Kidney capillary endothelial cell (primary cell): ENCODE data around the gene BTBD17.
A peak's percentile ranks its signal among the peaks of the same experiment; 100 is the strongest.

ENCODE experiments used
- DNase-seq: peaks from one replicate; pipeline ENCODE4 v3.0.0-alpha.2; 2018; ENCODE audit warnings: low spot score

Gene BTBD17

DNA sequence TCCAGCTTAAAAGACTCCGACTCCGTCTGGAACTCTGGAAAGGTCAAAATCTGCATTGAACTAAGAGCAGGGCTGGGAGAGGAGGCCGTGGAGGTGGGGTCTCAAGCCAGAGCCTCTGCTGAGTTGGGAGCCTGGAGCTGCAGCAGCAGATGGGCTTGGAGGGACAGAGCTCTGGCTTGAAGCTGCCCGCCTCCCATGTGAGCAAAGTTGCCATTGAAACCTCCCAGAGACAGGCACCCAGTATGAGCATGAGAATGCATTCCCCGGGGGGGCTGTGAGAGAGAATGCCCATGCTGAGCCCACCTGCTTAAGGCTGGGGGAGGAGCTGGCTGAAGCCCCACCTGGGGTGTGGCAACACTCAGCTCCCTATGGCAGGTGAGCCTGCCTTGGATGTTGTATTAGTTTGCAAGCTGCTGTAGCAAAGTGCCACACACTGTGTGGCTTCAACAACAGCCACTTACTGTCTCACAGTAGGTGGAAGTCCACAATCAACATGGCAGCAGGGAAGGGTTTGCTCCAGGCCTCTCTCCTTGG is 26.1 kb downstream of the BTBD17 start:
- no peak for DNase-seq

DNA sequence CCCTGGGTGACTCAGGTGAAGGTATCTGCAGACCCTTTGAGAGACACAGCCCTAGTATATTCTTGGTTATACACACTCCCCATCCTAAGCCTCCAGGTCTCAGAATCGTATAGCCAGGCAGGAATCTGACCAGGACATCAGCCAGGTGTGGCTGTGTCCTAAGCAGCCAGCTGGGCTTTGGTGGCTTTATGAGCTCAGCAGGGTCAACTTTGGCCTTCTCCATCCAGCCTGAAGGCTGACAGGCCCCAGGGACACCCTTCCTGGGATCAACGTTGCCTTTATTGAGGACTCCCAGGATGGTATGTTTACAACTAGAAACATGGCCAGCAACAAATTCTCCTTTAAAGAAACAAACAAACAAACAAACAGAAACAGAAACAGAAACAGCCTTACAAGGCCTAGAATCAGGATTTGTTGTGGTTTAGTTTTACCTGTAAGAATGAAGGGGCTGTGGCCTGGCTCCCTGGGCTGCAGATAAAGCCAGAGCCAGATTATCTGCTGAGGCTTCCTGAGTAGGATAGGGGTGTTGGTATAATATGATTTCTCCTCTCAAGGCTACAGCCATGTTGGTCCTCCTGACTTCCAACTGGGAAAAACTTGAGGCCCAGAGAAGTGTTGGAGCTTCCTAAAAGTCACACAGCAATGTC is 27.2 kb downstream of the BTBD17 start:
- no peak for DNase-seq

DNA sequence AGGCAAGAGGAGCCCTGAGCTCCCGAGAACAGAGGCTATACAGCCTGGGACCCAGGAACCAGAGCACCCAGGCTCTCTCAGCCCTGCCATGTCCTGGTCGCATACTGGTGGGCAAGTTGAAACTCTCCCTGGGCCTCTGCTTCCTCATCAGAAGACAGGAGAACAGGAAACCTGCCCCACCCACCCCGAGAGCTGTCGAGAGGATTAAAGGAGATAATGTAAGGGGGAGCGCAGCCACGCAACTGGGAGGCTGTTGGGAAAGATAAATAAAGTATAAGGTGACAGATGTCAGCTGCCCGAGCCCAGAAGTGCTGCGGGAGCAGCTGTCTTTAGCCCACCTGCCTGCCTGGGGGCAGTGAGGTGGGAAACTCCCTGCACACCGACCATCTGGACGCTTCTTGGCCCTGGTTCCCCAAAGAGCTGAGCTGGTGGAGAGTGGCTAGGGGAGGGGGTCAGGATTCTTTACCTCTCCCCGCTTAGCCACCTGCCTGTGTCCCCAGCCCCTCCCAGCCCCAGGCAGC is 28.8 kb downstream of the BTBD17 start:
- DNase-seq: no peak

DNA sequence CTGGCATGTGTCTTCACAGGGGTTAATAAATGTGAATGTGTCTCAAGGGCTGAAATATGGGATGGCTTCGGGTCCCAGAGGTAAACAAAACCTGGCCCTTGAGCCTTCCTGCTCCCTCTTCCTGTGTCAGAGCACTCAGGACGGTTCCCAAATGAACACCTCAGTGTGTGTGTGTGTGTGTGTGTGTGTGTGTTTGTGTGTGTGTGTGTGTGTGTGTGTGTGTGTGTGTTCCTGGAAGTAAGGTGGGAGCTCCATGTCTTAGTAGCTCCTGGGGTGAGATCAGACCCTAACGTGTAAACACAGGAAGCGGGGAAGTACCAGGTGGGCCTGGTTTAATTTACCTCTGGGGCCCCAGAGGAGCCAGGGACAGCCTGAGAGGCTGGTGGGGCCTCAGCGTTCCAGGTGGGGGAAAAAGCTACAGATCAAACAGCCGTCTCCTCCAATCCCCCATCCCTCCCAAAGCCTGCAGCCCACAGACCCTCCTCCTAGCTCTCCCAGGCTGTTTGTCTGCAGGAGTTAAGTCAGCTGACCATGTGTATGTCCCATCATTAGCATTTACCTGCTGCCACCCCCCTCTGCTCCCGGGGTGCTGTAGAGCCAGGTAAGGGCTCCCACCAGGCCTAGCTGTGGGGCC is 29.5 kb downstream of the BTBD17 start:
- no peak for DNase-seq

DNA sequence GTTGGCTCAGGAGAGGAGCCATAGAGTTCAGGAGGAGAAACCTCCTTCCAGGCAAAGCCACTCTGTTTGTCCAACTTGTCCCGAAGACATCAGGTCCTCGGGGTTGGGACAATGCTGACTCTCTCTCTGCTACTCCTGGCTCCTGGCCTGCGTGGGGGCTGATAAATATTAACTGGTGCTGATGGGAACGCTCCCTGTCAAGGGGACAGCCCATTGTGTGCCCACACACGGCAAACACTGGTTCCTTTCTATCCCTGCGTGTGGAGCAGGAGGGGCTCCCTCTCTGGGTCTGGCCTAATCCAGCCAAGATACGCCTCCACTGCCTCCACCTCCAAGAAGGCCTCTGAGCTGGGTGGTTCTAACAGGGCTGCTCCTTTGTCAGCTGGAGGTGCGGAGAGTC is 31.2 kb downstream of the BTBD17 start:
- DNase-seq: no peak

DNA sequence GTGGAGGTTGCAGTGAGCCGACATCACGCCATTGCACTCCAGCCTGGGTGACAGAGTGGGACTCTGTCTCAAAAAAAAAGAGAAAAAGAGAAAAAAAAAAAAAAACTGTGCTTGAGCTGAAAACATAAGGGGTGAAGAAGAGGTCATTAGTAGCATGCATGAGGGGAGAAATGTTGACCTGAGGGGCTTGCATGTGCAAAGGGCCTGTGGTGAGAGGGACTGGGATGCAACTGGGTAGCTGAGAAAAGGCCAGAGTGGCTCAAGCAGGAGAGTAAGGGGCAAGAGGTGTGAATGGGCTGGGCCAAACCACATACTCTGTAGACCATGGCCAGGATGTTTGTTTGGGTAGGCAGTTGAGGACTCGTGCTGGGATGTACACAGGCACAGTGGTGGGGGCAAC is 32.3 kb downstream of the BTBD17 start:
- no peak for DNase-seq

DNA sequence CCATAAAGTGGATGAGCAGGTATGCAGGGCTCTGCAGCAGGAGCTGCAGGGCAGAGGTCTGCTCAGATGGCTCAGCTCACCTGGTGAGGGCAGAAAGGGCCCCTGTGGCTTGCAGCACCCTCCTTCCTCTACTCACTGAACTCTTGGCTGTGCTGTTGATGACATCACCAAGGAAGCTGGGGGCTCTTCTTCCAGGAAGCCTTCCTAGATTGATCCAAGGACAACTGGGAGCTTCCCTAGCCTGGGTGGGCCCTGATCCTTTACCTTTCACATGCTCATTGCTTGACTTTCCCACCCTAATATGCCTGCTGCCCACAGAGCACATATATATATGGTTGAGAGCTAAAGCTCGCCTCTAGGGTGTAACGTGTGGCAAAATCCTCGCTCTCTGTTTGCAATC is 33.2 kb downstream of the BTBD17 start:
- DNase-seq: no peak

DNA sequence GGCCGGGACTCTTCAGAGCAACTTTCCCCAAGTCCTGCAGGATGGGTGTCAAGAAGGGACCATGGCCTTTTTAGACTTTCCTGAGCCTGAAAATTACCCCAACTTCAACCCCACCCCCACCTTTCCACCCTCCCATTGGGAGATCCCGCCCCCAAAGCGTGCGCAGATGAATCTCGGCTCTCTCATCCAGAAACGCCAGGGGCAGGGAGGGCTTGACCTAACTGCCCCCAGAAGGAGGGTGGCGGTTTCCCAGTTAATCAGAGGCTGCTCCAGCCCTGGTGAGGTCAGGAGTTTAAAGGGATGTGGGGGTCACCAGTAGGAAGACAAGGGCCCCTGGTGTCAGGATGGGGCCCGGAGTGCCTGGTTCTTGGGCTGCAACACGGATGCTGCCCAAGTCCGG is 35.2 kb downstream of the BTBD17 start:
- no peak for DNase-seq

DNA sequence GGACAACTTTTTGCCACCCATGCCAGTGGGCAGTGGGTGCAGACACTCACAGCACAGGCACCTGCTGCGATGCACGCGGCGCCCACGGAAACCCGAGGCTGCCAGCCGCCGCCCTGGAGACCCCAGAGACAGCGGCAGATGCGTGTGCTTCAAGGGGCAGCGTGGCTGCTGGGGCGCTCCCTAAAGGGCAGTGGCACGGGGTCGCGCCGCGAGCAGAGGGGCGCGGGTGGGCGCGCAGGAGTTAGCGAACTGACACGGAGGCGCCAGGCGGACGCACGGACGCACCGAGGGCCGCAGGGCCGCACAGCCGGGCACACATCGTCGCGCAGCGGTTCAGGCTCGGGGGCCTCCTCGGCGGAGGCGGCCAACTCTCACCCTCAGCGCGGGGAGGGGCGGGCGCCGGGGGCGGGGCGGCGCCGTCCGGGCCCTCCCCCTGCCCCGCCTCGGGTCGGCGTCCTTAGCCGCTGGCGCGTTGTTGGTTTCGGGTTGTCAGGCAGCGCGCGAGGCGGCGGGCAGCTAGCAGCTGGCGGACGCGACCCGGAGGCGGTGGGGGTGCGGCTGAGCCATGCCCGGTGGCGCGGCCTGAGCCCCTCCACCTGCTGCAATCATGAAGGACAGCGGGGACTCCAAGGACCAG is 35.8 kb downstream of the BTBD17 start, which contains the start of gene KIF19:
Gene KIF19, plus strand, starts transcription at position 484 of the 637 bp plus-strand sequence. Its CDS starts 124 bp downstream, at position 608.
- DNase-seq: no peak

DNA sequence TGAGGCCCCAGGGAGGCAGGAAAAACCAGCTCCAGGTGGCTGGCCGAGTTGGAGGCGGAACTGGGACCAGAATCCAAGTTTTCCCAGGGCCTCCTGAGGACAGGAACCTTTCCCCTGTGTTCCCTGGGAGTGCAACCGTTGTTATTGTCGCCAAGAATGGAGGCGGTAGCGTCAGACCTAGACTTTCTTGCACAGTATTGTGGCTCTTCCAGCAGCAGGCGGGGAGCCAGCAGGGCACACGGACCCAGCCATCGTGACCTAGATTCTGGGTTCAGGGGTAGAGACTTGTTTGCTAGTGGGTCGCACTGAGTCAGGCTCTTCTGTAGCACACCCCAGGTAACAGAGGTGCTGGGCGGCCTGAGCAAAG is 36.3 kb downstream of the BTBD17 start:
- DNase-seq: no peak

DNA sequence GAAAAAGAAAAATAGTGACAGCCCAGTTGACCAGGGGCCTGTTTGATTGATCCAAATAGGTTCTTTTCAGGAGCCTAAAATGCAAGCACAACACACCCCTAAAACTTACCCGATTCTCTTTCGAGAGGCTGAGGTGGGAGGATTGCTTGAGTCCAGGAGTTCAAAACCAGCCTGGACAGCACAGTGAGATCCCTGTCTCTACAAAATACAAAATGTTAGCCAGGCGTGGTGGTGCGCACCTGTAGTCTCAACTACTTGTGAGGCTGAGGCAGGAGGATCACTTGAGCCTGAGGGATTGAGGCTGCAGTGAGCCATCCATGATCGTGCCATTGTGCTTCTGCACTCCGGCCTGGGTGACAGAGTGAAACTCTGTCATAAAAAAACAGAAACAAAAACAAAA is 37.1 kb downstream of the BTBD17 start:
- no peak for DNase-seq

DNA sequence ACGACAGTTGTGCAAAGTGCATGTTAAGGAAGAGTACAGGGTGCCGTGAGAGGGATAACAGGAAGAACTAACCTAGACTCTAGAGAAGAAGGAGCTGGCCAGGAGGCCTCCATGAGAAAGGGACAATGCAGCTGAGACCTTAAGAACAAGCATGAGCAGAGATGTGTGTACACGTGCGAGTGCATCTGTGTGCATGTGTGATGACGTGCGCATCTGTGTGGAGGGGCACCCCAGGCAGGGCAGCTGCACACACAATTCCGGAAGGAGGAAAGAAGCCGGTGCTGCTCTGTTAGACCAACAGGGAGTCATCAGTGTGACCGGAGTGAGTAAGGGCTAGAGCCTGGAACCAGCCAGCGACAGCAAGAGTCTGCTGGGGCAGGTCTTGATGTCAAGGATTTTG is 43.3 kb downstream of the BTBD17 start:
- DNase-seq: no peak

DNA sequence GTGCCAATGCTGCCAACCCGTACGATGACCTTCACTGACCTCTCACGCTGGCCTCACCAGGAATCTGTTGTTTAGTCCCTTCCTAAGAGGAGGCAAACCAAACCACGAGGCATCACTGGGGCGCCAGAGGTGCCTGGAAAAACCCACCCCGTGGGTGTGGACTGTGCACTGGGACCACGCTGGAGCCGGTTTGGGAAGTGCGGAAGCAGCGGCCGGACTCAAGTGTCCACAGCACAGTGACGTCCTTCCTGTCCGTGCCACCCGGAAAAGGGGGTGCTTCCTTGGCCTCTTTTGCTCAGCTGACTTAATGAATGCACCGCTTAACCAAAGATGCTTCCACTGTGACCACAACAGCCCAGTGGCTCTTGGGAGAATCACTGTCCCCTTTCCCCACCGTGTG is 44.6 kb downstream of the BTBD17 start:
- DNase-seq: no peak

DNA sequence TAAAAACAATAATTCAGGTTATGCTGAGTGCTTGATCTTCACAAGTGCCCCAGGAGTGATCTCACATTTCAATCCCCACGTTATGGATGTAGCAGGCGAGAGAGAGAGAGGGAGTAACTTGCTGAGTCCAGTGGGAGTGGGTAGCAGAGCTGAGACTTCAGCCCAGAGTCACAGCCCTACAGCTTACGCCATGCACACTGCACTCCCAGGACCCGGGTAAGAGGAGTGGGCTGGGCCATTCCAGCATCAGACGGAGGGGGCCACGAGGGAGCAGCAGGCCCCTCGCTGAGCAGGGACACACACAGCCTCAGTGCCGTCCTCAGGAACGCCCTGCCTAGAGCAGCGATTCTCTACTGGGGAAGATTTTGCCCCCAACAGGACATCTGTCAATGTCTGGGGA is 45.4 kb downstream of the BTBD17 start:
- no peak for DNase-seq

DNA sequence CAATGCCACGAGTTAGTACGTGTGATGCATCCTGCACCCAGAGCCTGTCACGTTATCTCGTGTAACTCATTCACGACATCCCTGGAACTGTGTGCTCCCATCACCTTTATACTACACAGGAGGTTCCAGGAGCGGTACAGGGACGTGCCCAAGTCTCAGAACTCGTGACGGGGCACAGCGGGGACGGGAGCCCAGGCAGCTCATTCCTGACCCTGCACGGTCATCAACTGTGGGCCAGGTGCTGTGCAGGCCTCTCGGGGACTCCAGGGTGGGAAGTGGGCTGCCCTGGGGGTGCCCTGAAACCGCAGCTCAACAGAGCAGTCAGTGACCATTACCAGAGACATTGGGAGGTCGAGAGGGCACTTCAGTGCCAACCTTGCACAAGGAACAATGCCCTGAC is 46.8 kb downstream of the BTBD17 start:
- DNase-seq: no peak

DNA sequence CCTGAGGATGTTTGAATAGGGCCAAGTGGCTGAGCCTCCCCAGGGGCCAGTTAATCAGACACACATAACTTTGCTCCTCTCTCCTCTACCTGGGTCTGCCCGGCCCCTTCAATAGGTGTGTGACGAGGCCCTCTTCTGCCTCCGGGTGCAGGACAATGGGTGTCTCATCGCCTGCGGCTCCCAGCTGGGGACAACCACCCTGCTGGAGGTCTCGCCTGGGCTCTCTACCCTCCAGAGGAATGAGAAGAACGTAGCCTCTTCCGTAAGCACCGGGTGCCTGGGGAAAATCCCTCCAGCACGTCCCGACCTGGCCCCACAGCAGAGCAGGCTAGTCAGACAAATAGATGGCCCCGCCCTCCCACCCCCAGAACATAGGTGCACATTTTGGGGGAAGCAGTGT is 51.8 kb downstream of the BTBD17 start:
- no peak for DNase-seq

DNA sequence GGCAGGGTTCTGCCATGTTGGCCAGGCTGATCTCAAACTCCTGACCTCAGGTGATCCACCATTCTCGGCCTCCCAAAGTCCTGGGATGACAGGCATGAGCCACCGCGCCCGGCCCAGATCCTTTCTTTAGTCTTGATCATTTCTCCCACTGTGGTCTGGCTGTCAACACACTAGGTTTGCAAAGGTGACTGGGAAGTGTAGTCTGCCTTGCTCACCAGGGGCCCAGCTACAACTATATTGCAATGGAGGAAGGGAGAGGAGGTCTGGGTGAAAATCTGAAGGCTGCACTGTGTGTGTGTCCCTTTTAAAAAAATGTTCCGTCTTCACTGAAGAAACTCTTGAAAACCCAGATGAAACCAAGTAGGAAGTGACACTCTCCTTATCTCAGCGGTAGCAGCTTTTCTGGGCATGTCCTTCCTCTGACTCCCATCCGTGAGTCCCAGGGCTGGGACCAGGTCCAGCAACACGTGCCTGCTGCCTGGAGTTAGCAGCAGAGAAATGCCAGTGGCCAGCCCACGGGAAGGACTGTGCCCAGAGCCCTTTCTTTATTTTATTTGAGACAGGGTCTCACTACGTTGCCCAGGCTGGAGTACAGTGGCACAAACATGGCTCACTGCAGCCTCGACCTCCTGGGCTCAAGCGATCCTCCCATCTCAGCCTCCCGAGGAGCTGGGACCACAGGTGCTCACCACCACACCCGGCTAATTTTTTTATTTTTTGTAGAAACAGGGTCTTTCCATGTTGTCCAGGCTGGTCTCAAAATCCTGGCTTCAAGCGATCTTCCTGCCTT is 53.5 kb downstream of the BTBD17 start:
- peak; percentile 77 for DNase-seq
